Bladder microvascular endothelial cell (primary cell): ENCODE data around the gene PNPLA2. TPM values are rescaled to one million over a fixed set of nuclear protein-coding genes. Genes with fewer than 3 reads are reported as not detected.

Source experiments
- total RNA-seq: library from RNA; depleted of rRNA; stranded (reverse); fragments of >200 nt; gene quantifications from 2 replicates; pipeline ENCODE4 v1.2.3, GENCODE V29; 2014

Gene PNPLA2
- total RNA-seq: 19.8 and 44.4 TPM in 2 replicates

GRCh38 chr11:818396-819128 is at the start of gene PNPLA2:
TSS of gene PNPLA2 (plus strand) at chr11:818914. CDS start at chr11:819719, 805 bp downstream.

GRCh38 chr11:777288-778255 is 41.1 kb upstream of the PNPLA2 start, which contains the start of gene GATD1:
TSS of gene GATD1 (minus strand) at chr11:777487. CDS start at chr11:777462, 25 bp downstream.

GRCh38 chr11:789943-790342 is 28.8 kb upstream of the PNPLA2 start, which contains the start of gene CEND1:
TSS of gene CEND1 (minus strand) at chr11:790090. CDS start at chr11:788576, 1,514 bp downstream.

GRCh38 chr11:798093-798713 is 20.5 kb upstream of the PNPLA2 start, which contains the start of gene SLC25A22:
TSS of gene SLC25A22 (minus strand) at chr11:798281. CDS start at chr11:795006, 3,275 bp downstream.

GRCh38 chr11:809287-810039 is 9.3 kb upstream of the PNPLA2 start, which contains the start of gene RPLP2:
TSS of gene RPLP2 (plus strand) at chr11:809967. CDS start at chr11:810235, 268 bp downstream.

GRCh38 chr11:827897-828192 is 9.1 kb downstream of the PNPLA2 start, which contains the start of gene CRACR2B:
TSS of gene CRACR2B (plus strand) at chr11:827919. CDS start at chr11:828608, 689 bp downstream.

GRCh38 chr11:832529-833113 is 13.9 kb downstream of the PNPLA2 start, which contains the start of gene CD151:
TSS of gene CD151 (plus strand) at chr11:832952. CDS start at chr11:836070, 3,118 bp downstream.

GRCh38 chr11:842370-843002 is 23.8 kb downstream of the PNPLA2 start, which contains the start of the genes POLR2L and TSPAN4:
TSS of gene POLR2L (minus strand) at chr11:842529. CDS start at chr11:842508, 21 bp downstream.
TSS of gene TSPAN4 (plus strand) at chr11:842852. CDS start at chr11:850305, 7,453 bp downstream.

Other genes starting within 250 kb of the PNPLA2 start
- 19.9 and 33.0 TPM in 2 replicates for gene PHRF1, start 242.4 kb upstream of the PNPLA2 start, total RNA-seq
- gene IRF7, start 203.0 kb upstream of the PNPLA2 start, total RNA-seq: 13.1 and 17.6 TPM in 2 replicates
- gene CDHR5, start 194.0 kb upstream of the PNPLA2 start, total RNA-seq: not detected in 2 replicates
- not detected in 2 replicates for gene SCT, start 191.7 kb upstream of the PNPLA2 start, total RNA-seq
- not detected in 2 replicates for gene DRD4, start 181.6 kb upstream of the PNPLA2 start, total RNA-seq
- 26.9 and 27.6 TPM in 2 replicates for gene DEAF1, start 123.7 kb upstream of the PNPLA2 start, total RNA-seq
- 6.5 and 6.9 TPM in 2 replicates for gene TMEM80, start 123.1 kb upstream of the PNPLA2 start, total RNA-seq
- gene EPS8L2, start 112.7 kb upstream of the PNPLA2 start, total RNA-seq: 3.4 and 5.0 TPM in 2 replicates
- gene TALDO1, start 71.5 kb upstream of the PNPLA2 start, total RNA-seq: 112 and 136 TPM in 2 replicates
- gene GATD1, start 41.4 kb upstream of the PNPLA2 start, total RNA-seq: 20.7 and 24.2 TPM in 2 replicates
- not detected in 2 replicates for gene CEND1, start 28.8 kb upstream of the PNPLA2 start, total RNA-seq
- gene SLC25A22, start 20.6 kb upstream of the PNPLA2 start, total RNA-seq: 6.3 and 11.2 TPM in 2 replicates
- 5.7 and 9.0 TPM in 2 replicates for gene PIDD1, start 13.7 kb upstream of the PNPLA2 start, total RNA-seq
- 246 and 250 TPM in 2 replicates for gene RPLP2, start 8.9 kb upstream of the PNPLA2 start, total RNA-seq
- gene CRACR2B, start 9.0 kb downstream of the PNPLA2 start, total RNA-seq: 11.1 and 12.3 TPM in 2 replicates
- gene CD151, start 14.0 kb downstream of the PNPLA2 start, total RNA-seq: 375 and 945 TPM in 2 replicates
- 154 and 265 TPM in 2 replicates for gene POLR2L, start 23.6 kb downstream of the PNPLA2 start, total RNA-seq
- gene TSPAN4, start 23.9 kb downstream of the PNPLA2 start, total RNA-seq: 131 and 142 TPM in 2 replicates
- 26.4 and 52.3 TPM in 2 replicates for gene CHID1, start 91.9 kb downstream of the PNPLA2 start, total RNA-seq
- gene AP2A2, start 107.0 kb downstream of the PNPLA2 start, total RNA-seq: 27.5 and 46.4 TPM in 2 replicates
- not detected in 2 replicates for gene MUC6, start 217.8 kb downstream of the PNPLA2 start, total RNA-seq